Measurements from ENCODE around the gene PDGFRB. TPM values are rescaled to one million over a fixed set of nuclear protein-coding genes. Genes with fewer than 3 reads are reported as not detected.

PDGFRB gene
- polyA plus RNA-seq, 1 experiment = 118 TPM

GRCh38 chr5:150124111-150124557 lies 31.5 kb downstream of the PDGFRB start:
- CTCF ChIA-PET = no interaction called here

GRCh38 chr5:150123542-150123941 lies 32.1 kb downstream of the PDGFRB start:
- CTCF ChIA-PET = interaction anchor here (1.0 kb wide), 1 partner anchor 29 kb away, joined by 3 read pairs; no protein-coding TSS in a partner anchor
- H3K9me3 ChIP-seq (ENCODE audit: control insufficient read depth, insufficient read depth, low read length) = no peaks in the 10 kb centered on the region; the same call in 1 of the 2 replicates
- H3K4me3 ChIP-seq (ENCODE audit: low read depth, low read length) = no peak overlapping the region
- TF ChIP-seq CTCF (IDR thresholded peaks at IDR 0.05; ENCODE audit: low read depth, low read length) = no peak
- POLR2A ChIA-PET = no interaction called here
- H3K27me3 ChIP-seq (ENCODE audit: control insufficient read depth, insufficient read depth, low read length) = no peaks in the 10 kb centered on the region
- no peak for DNase-seq (ENCODE audit: low read depth, low spot score)
- no peak overlapping the region for H3K27ac ChIP-seq (ENCODE audit: low read depth, low read length)

More at GRCh38 chr5:150124111-150124557, 31.5 kb downstream of the PDGFRB start:
- Histone ChIP-seq H3K4me3 (ENCODE audit: low read depth, low read length) (no peak overlapping the region), H3K9me3 (ENCODE audit: control insufficient read depth, insufficient read depth, low read length) (no peaks in the 10 kb centered on the region; the same call in 1 of the 2 replicates), H3K27me3 (ENCODE audit: control insufficient read depth, insufficient read depth, low read length) (no peaks in the 10 kb centered on the region), H3K27ac (ENCODE audit: low read depth, low read length) (no peak overlapping the region)
- POLR2A ChIA-PET = no interaction called here
- DNase-seq (ENCODE audit: low read depth, low spot score) = no peak
- no peak for TF ChIP-seq CTCF (IDR thresholded peaks at IDR 0.05; ENCODE audit: low read depth, low read length)

- H3K4me3 ChIP-seq (ENCODE audit: low read depth, low read length) = no peak overlapping the region
- no peak overlapping the region for H3K27ac ChIP-seq (ENCODE audit: low read depth, low read length)
- ChIA-PET CTCF (interaction anchor here (0.6 to 1.0 kb wide), 2 partner anchors 30 to 336 kb away, joined by 3 to 7 read pairs; no protein-coding TSS in a partner anchor), POLR2A (interaction anchor here (0.9 to 1.1 kb wide), 2 partner anchors 10 to 12 kb away, joined by 3 to 4 read pairs; no protein-coding TSS in a partner anchor)
- DNase-seq (ENCODE audit: low read depth, low spot score) = no peak
- no peak for TF ChIP-seq CTCF (IDR thresholded peaks at IDR 0.05; ENCODE audit: low read depth, low read length)
- H3K27me3 ChIP-seq (ENCODE audit: control insufficient read depth, insufficient read depth, low read length) = no peaks in the 10 kb centered on the region
- H3K9me3 ChIP-seq (ENCODE audit: control insufficient read depth, insufficient read depth, low read length) = no peaks in the 10 kb centered on the region; the same call in 1 of the 2 replicates
Observed at GRCh38 chr5:150122536-150123481, 32.8 kb downstream of the PDGFRB start.

- H3K4me3 ChIP-seq (ENCODE audit: low read depth, low read length) = no peak overlapping the region
- no peaks in the 10 kb centered on the region; the same call in 1 of the 2 replicates for H3K9me3 ChIP-seq (ENCODE audit: control insufficient read depth, insufficient read depth, low read length)
- CTCF ChIA-PET = interaction anchor here (0.6 kb wide), 1 partner anchor 336 kb away, joined by 7 read pairs; no protein-coding TSS in a partner anchor
- H3K27me3 ChIP-seq (ENCODE audit: control insufficient read depth, insufficient read depth, low read length) = no peaks in the 10 kb centered on the region
- POLR2A ChIA-PET = interaction anchor here (0.9 to 1.1 kb wide), 2 partner anchors 9 to 11 kb away, joined by 3 to 4 read pairs; no protein-coding TSS in a partner anchor
- TF ChIP-seq CTCF (IDR thresholded peaks at IDR 0.05; ENCODE audit: low read depth, low read length) = peak; percentile 34; the same call in 1 of the 2 replicates
- DNase-seq (ENCODE audit: low read depth, low spot score) = no peak
- no peak overlapping the region for H3K27ac ChIP-seq (ENCODE audit: low read depth, low read length)
Observed at GRCh38 chr5:150122158-150122510, 33.5 kb downstream of the PDGFRB start.

Data from AG04450 (cell line).